Activated CD8-positive, alpha-beta memory T cell treated with anti-CD3 and anti-CD28 coated beads for 1 hour (primary cell): Measurements from ENCODE around the gene MAS1L.

ENCODE experiments used
- DNase-seq, 2 donors: peaks; one replicate each; pipeline ENCODE4 v3.0.0-alpha.2; 2020; ENCODE audit warnings: low read depth in 1 of 2; ENCODE audit errors: extremely low read depth in 1 of 2

Gene MAS1L

GRCh38 chr6:29510746-29511300, 23.1 kb upstream of the MAS1L start:
- no peak for DNase-seq

- no peak for DNase-seq
These were observed 22.4 kb upstream of the MAS1L start for GRCh38 chr6:29510202-29510601.

- no peak for DNase-seq
These were observed 22.0 kb upstream of the MAS1L start for GRCh38 chr6:29509711-29510110.

GRCh38 chr6:29509239-29509638, 21.5 kb upstream of the MAS1L start:
- DNase-seq: no peak

GRCh38 chr6:29507319-29507718, 19.6 kb upstream of the MAS1L start:
- DNase-seq: no peak

GRCh38 chr6:29506446-29507067, 18.8 kb upstream of the MAS1L start:
- DNase-seq: no peak

GRCh38 chr6:29505808-29506207, 18.1 kb upstream of the MAS1L start:
- DNase-seq: no peak

GRCh38 chr6:29504961-29505360, 17.2 kb upstream of the MAS1L start:
- no peak for DNase-seq

- no peak for DNase-seq
These were observed 14.8 kb upstream of the MAS1L start for GRCh38 chr6:29502597-29502996.

GRCh38 chr6:29502181-29502580, 14.4 kb upstream of the MAS1L start:
- DNase-seq: no peak

GRCh38 chr6:29501106-29501505, 13.3 kb upstream of the MAS1L start:
- DNase-seq: no peak

- no peak for DNase-seq
These were observed 12.8 kb upstream of the MAS1L start for GRCh38 chr6:29500594-29500993.

GRCh38 chr6:29499704-29500103, 11.9 kb upstream of the MAS1L start:
- no peak for DNase-seq

GRCh38 chr6:29496961-29497360, 9.2 kb upstream of the MAS1L start:
- no peak for DNase-seq

GRCh38 chr6:29495571-29495970, 7.8 kb upstream of the MAS1L start:
- DNase-seq: no peak

- no peak for DNase-seq
These were observed 6.4 kb upstream of the MAS1L start for GRCh38 chr6:29494131-29494530.

- no peak for DNase-seq
These were observed 5.5 kb upstream of the MAS1L start for GRCh38 chr6:29493261-29493660.

- DNase-seq: no peak
These were observed 3.8 kb upstream of the MAS1L start for GRCh38 chr6:29491574-29491973.

- DNase-seq: no peak
These were observed 2.8 kb upstream of the MAS1L start for GRCh38 chr6:29490552-29490951.

GRCh38 chr6:29490055-29490454, 2.3 kb upstream of the MAS1L start:
- DNase-seq: no peak

GRCh38 chr6:29489286-29489685, 1.5 kb upstream of the MAS1L start:
- no peak for DNase-seq

GRCh38 chr6:29488874-29489273, 1.1 kb upstream of the MAS1L start:
- DNase-seq: no peak

GRCh38 chr6:29487131-29487530, 625 bp downstream of the MAS1L start:
- no peak for DNase-seq
